K562 (cell line): Measurements from ENCODE around the gene C17orf50. TPM values are rescaled to one million over a fixed set of nuclear protein-coding genes. Genes with fewer than 3 reads are reported as not detected.

Source experiments
- ATAC-seq: fragments of 200-7000 bp; cut with Tn5 transposase; 3 replicates; pipeline ENCODE4 v1.9.1; 2020; ENCODE audit warnings: moderate library complexity
- BruUV-seq: library from RNA; stranded (reverse); fragments of 400-500 nt; replicated peaks from 2 replicates; lab custom pipeline; 2021; lab: Mats Ljungman, UMichigan
- CTCF ChIA-PET: fragments of 300-600 bp; formaldehyde crosslinking; extraction: SDS; loops from one replicate; lab custom pipeline; 2021; ENCODE audit warnings: low intra/inter-chr PET ratio; lab: Yijun Ruan, JAX
- POLR2A ChIA-PET: fragments of 300-600, 350-650 bp; sonication (Branson Sonifier 250); formaldehyde crosslinking; extraction: SDS; loops from one replicate; lab custom pipeline; 2021; ENCODE audit warnings: antibody characterized with exemption, inconsistent platforms; lab: Yijun Ruan, JAX
- DNase-seq, 4 experiments: peaks; one replicate each; pipeline versions ENCODE4 v3.0.0 to v3.0.0-alpha.2; 2011 to 2018; ENCODE audit warnings: low spot score in 3 of 4, mixed read lengths in 3 of 4; ENCODE audit errors: extremely low read depth in 1 of 4
- FAIRE-seq: peaks from 2 replicates; lab custom pipeline; 2011; peaks lifted over from hg19 to GRCh38; lab: Jason Lieb, UNC
- H2AFZ ChIP-seq: 2 replicates; pipeline ENCODE4 v1.6.0; 2011; ENCODE audit warnings: low read depth, low read length, control low read depth, inconsistent platforms
- H3K27ac ChIP-seq: fragments of 200-600 bp; 3 replicates; pipeline ENCODE4 v1.8.0; 2011; ENCODE audit warnings: low read depth, mild to moderate bottlenecking, control low read depth, inconsistent platforms, low read length, moderate library complexity, mixed read lengths; ENCODE audit errors: extremely low read depth
- H3K27me3 ChIP-seq, 2 experiments: fragments of 300-600 bp in 1 of 2; 2 replicates in 1 of 2; 3 replicates in 1 of 2; pipeline versions ENCODE4 v1.6.0 to v1.8.0; 2011; ENCODE audit warnings: inconsistent platforms in 2 of 2, low read length in 2 of 2, mild to moderate bottlenecking in 1 of 2, mixed read lengths in 1 of 2, moderate library complexity in 1 of 2; ENCODE audit not compliant: control insufficient read depth in 2 of 2, insufficient read depth in 2 of 2
- H3K36me3 ChIP-seq: fragments of 300-600 bp; 3 replicates; pipeline ENCODE4 v1.8.0; 2011; ENCODE audit warnings: mild to moderate bottlenecking, low read length, inconsistent platforms; ENCODE audit not compliant: control insufficient read depth, insufficient read depth
- H3K4me1 ChIP-seq, 2 experiments: fragments of 200-600 bp in 1 of 2; replicated peaks in 1 of 2; 2 replicates in 1 of 2; 3 replicates in 1 of 2; pipeline versions ENCODE4 v1.5.1 to v1.8.0; 2011; ENCODE audit warnings: inconsistent platforms in 2 of 2, low read length in 2 of 2, mild to moderate bottlenecking in 1 of 2, mixed read lengths in 1 of 2, moderate library complexity in 1 of 2; ENCODE audit not compliant: control insufficient read depth in 2 of 2, insufficient read depth in 2 of 2
- H3K4me2 ChIP-seq: 2 replicates; pipeline ENCODE4 v1.6.1; 2011; ENCODE audit warnings: low read length, control low read depth, inconsistent platforms, mixed read lengths; ENCODE audit not compliant: insufficient read depth
- H3K4me3 ChIP-seq: fragments of 200-600 bp; sonication (generic), shearing (Covaris generic); 2 replicates; pipeline ENCODE4 v1.5.1; 2016; ENCODE audit warnings: control low read depth, inconsistent platforms
- H3K79me2 ChIP-seq: fragments of 200-600 bp; 3 replicates; pipeline ENCODE4 v1.8.0; 2011; ENCODE audit warnings: low read length, inconsistent platforms; ENCODE audit not compliant: control insufficient read depth, insufficient read depth
- H3K9ac ChIP-seq, 2 experiments: 2 replicates each; pipeline versions ENCODE4 v1.6.0 to v1.6.1; 2011; ENCODE audit warnings: low read depth in 2 of 2, low read length in 2 of 2, control low read depth in 1 of 2, inconsistent platforms in 1 of 2, mild to moderate bottlenecking in 1 of 2, mixed read lengths in 1 of 2; ENCODE audit not compliant: insufficient read depth in 1 of 2
- H3K9me1 ChIP-seq: one replicate; pipeline ENCODE4 v1.6.0; 2011; ENCODE audit warnings: inconsistent platforms, mild to moderate bottlenecking, low read length, moderate library complexity; ENCODE audit not compliant: control insufficient read depth, insufficient read depth
- H3K9me3 ChIP-seq: replicated peaks from 2 replicates; pipeline ENCODE4 v1.5.1; 2011; ENCODE audit warnings: low read depth, low read length, inconsistent platforms; ENCODE audit not compliant: control insufficient read depth, insufficient read depth
- H4K20me1 ChIP-seq: replicated peaks from 2 replicates; pipeline ENCODE4 v1.6.1; 2011; ENCODE audit warnings: low read length, inconsistent platforms, mixed read lengths; ENCODE audit not compliant: control insufficient read depth, insufficient read depth
- AFF1 ChIP-seq, 2 experiments: fragments of 450-650 bp; IDR thresholded peaks; 2 replicates each; pipeline ENCODE4 v1.6.1; 2018; ENCODE audit warnings: mild to moderate bottlenecking in 2 of 2, low read depth in 1 of 2; ENCODE audit not compliant: partially characterized antibody in 2 of 2
- HMG20B ChIP-seq: fragments of 250-450 bp; sonication (Bioruptor Pico); IDR thresholded peaks from 2 replicates; pipeline ENCODE4 v1.5.0; 2021; ENCODE audit warnings: mild to moderate bottlenecking
- KAT2B ChIP-seq: IDR thresholded peaks from one replicate; pipeline ENCODE4 v1.6.1; 2012; ENCODE audit warnings: low read depth, mild to moderate bottlenecking, control low read depth, inconsistent platforms, low read length, moderate library complexity
- L3MBTL2 ChIP-seq: fragments of 450-650 bp; IDR thresholded peaks from 2 replicates; pipeline ENCODE4 v1.6.1; 2016; ENCODE audit warnings: mild to moderate bottlenecking, moderate library complexity
- PHB2 ChIP-seq: fragments of 450-650 bp; IDR thresholded peaks from 2 replicates; pipeline ENCODE4 v1.6.1; 2017; ENCODE audit warnings: low read depth
- PHF20 ChIP-seq: fragments of 450-650 bp; IDR thresholded peaks from 2 replicates; pipeline ENCODE4 v1.6.1; 2018; ENCODE audit not compliant: partially characterized antibody
- PHF8 ChIP-seq: fragments of 200-600 bp; sonication (generic); IDR thresholded peaks from 2 replicates; pipeline ENCODE4 v1.6.1; 2012; ENCODE audit warnings: mixed run types, mild to moderate bottlenecking, inconsistent platforms, low read length, moderate library complexity, borderline replicate concordance
- ZNF436 ChIP-seq: fragments of 250-450, 450-650 bp; sonication (Bioruptor Pico); formaldehyde crosslinking; IDR thresholded peaks from 2 replicates; pipeline ENCODE4 v1.7.0; 2020; ENCODE audit warnings: mild to moderate bottlenecking
- WGBS: fragments of 100-300 bp; shearing (Covaris generic); methylation state at CpG from one replicate; pipeline ENCODE4 v1.1.6; 2016; ENCODE audit warnings: low coverage, mixed read lengths; ENCODE audit not compliant: insufficient coverage; ENCODE audit errors: missing lambda C conversion rate; 5-methylcytosine and 5-hydroxymethylcytosine counted together
- in situ Hi-C: fragments of 300-500 bp; cut with MboI; formaldehyde crosslinking; loops from 4 replicates; pipeline ENCODE4 v1.15.0; 2018; ENCODE audit warnings: inconsistent platforms, mixed read lengths
- intact Hi-C: fragments of 100-400 bp; cut with micrococcal nuclease; formaldehyde crosslinking; loops from 2 replicates; pipeline ENCODE4 v1.14.2; 2022
- polyA plus RNA-seq, 8 experiments: library from polyadenylated mRNA; depleted of rRNA in 4 of 8; stranded (reverse) in 5 of 8; unstranded in 3 of 8; fragments of >200 nt; fragmentation: Nextera tagmentation in 2 of 8; fragmentation: Illumina TruSeq in 1 of 8; extraction: Ambion mirVana in 2 of 8; extraction: Trizol in 1 of 8; gene quantifications; 2 replicates each; pipeline versions ENCODE4 v1.2.1 to v1.2.3, GENCODE V29; 2011 to 2014; ENCODE audit warnings: inconsistent platforms in 1 of 8, missing spikeins in 1 of 8
- total RNA-seq, 7 experiments: library from RNA; depleted of rRNA in 6 of 7; stranded (reverse); fragments of >200 nt in 6 of 7; fragmentation: Illumina TruSeq in 2 of 7; extraction: Trizol in 2 of 7; gene quantifications; 2 replicates each; pipeline versions ENCODE4 v1.2.1 to v1.2.3, GENCODE V29; 2011 to 2021; ENCODE audit warnings: low replicate concordance in 1 of 7

Gene C17orf50
- total and polyA plus RNA-seq, 9 of the 15 experiments (the other 6 are each of a cell fraction or from before 2014, with no cell fraction given), result not detected

DNA sequence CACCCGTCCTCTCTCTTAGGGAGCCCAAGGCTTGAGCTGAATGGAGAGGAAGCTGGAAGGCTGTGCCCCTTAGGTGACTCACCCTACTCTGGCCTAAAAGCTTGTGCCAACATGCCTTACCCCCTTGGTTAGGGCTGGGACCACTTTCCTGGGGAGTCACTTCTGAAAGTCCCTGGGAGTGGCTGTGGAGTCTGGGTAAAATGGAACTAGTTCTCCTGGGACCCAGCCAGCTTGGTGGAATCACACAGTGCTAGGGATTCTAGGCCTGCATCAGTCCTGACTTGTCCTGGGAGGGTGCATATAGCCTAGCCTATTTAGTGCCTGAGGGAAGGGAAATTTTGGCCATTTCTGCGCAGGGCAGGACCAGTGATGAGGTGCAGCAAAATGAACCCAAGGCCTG is 24.2 kb downstream of the C17orf50 start:
- Histone ChIP-seq H3K9ac (no peak overlapping the region), H3K4me1 (no peaks in the 10 kb centered on the region; a peak in 1 of 5 replicates), H3K4me2 (no peak overlapping the region), H3K36me3 (no peaks in the 10 kb centered on the region), H3K9me1 (no peaks in the 10 kb centered on the region), H3K27ac (no peak overlapping the region), H3K79me2 (no peaks in the 10 kb centered on the region), H3K9me3 (no peaks in the 10 kb centered on the region), H2AFZ (no peak overlapping the region), H4K20me1 (no peaks in the 10 kb centered on the region), H3K27me3 (peaks cover 23 to 35% of the 10 kb centered on the region in 2 experiments), H3K4me3 (no peak overlapping the region)
- ChIA-PET POLR2A (interaction anchor here (0.8 to 1.5 kb wide), 6 partner anchors 10 to 643 kb away, joined by 3 to 4 read pairs (median 3); partner anchors contain the start of genes NLE1, PEX12 and TAF15), CTCF (no interaction called here)
- intact Hi-C loops (no loop called here), in situ Hi-C loops (no loop called here)
- TF ChIP-seq PHF20 (no peak), PHF8 (no peak), PHB2 (no peak), ZNF436 (CRISPR knock-in tag) (no peak), KAT2B (no peak)
- no peak for DNase-seq
- no TSS peak for BruUV-seq
- FAIRE-seq, result no peak
- ATAC-seq, result no peak
- 0% methylated on average over 2 of the region's 2 CpGs for WGBS

DNA sequence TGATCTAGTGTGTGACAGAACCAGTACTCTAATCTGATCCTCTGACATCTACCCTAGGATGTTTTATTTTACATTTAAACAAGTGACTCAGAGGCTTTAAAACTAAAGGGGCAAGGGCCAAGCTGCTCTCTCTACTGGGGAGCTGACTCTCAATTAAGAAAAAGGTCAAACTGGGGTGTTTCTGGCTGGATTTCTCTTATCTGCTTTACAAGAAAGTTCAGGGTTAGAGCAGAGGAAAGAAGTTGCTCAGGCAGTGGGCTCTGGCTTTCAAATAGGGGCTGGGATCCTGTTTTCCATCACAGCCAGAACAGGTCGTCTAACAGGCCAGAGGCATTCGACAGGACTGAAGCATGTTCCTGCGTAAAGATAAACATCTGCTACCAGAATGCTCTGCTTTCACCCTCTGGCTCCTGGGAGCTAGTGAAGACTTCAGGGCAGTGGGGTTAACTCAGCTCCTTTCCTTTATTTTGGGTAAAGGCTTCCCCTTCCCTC is 26.3 kb downstream of the C17orf50 start:
- no peaks in the 10 kb centered on the region; a peak in 1 of 5 replicates for H3K4me1 ChIP-seq
- H3K27ac ChIP-seq, result no peak overlapping the region

More for the DNA sequence above, 26.3 kb downstream of the C17orf50 start:
- ATAC-seq (peak; percentile 70), FAIRE-seq (no peak), DNase-seq (no peak)
- CTCF ChIA-PET, result no interaction called here
- intact Hi-C loops (no loop called here), in situ Hi-C loops (no loop called here)
- Histone ChIP-seq H3K36me3 (no peaks in the 10 kb centered on the region), H3K27me3 (peaks cover 21 to 40% of the 10 kb centered on the region in 2 experiments; a peak in 4 of 5 replicates), H3K4me3 (no peak overlapping the region), H3K9ac (no peak overlapping the region), H4K20me1 (no peaks in the 10 kb centered on the region), H3K9me3 (no peaks in the 10 kb centered on the region), H3K79me2 (no peaks in the 10 kb centered on the region), H2AFZ (no peak overlapping the region), H3K4me2 (no peak overlapping the region), H3K9me1 (no peaks in the 10 kb centered on the region)
- TF ChIP-seq HMG20B (CRISPR knock-in tag) (no peak), L3MBTL2 (peak; percentile 76), AFF1 (IDR thresholded peaks at IDR 0.05; ENCODE audit: low read depth in 1 of 2, partially characterized antibody in 2 of 2) (peak in 1 of 2 experiments; percentile 58)
- BruUV-seq, result no TSS peak
- WGBS, result 0% methylated on average over 3 of the region's 3 CpGs
- POLR2A ChIA-PET, result interaction anchor here (0.7 to 2.4 kb wide), 2 partner anchors 22 to 29 kb away, joined by 3 to 7 read pairs; partner anchors contain the start of gene TAF15
